Prostate gland (tissue), 2 donors: Measurements from ENCODE around the gene IER3.

Source experiments
- CTCF ChIP-seq, 4 experiments: fragments of 200-600 bp in 2 of 4; fragments of 450-650 bp in 2 of 4; sonication (generic) in 2 of 4; IDR thresholded peaks; 1 replicate in 3 of 4; 2 replicates in 1 of 4; pipeline ENCODE4 v1.5.1; 2016 to 2019; ENCODE audit warnings: antibody characterized with exemption in 4 of 4, mild to moderate bottlenecking in 2 of 4, moderate library complexity in 2 of 4
- POLR2A ChIP-seq: fragments of 450-650 bp; IDR thresholded peaks from one replicate; pipeline ENCODE4 v1.6.1; 2016; ENCODE audit warnings: antibody characterized with exemption, mild to moderate bottlenecking
- POLR2AphosphoS5 ChIP-seq: sonication (generic); formaldehyde crosslinking; IDR thresholded peaks from one replicate; pipeline ENCODE4 v1.6.1; 2017; ENCODE audit warnings: antibody characterized with exemption

- TF ChIP-seq CTCF (IDR thresholded peaks at IDR 0.05) (no peak), POLR2A (no peak), POLR2AphosphoS5 (no peak)
Observed at GRCh38 chr6:30754631-30755030, 10.3 kb upstream of the IER3 start.
